CD4-positive, alpha-beta T cell treated with Interferon gamma for 1 hour (primary cell): ENCODE data around the gene ASXL3.

Experiments used
- DNase-seq: peaks from one replicate; pipeline ENCODE4 v3.0.0-alpha.2; 2020

ASXL3 gene

GRCh38 chr18:33665187-33665586, 87.2 kb downstream of the ASXL3 start:
- no peak for DNase-seq

DNA sequence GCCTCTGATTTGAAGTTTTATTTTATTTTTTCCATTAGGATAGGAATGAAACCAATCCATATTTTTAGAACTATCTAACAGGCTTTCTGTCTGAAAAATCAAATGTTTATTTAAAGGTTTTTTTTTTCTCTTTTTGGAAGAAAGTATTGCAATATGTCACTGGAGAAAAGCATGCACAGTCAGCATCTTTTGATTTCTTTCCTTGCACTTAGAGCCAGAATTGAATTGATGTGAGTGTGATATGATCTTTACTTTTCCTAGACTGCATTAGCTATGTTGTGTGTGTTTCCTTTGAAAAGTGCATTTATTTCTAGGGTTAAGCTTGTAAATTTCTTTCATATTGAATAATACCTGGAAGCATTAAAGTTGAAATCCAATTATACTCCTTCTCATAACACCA, 87.6 kb downstream of the ASXL3 start:
- no peak for DNase-seq

GRCh38 chr18:33666915-33667314, 88.9 kb downstream of the ASXL3 start:
- no peak for DNase-seq

DNA sequence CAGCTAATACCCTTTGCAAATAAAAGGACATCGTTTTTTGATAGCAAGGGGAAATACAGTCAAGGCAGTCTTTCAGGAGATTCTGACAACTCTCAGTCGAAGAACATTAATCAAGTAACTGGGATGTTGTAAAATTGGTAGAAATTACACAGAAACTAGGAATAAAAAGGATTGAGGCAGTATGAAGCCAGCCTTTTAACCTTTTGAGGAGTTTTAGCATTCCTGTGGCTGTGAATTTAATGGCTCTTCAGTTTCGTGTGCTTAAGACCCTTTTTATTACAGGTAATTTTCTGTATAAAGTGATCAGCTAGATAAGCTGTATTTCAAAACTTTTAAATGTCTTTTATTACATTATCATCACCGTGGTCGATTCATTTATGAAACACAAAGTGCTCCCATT, 91.6 kb downstream of the ASXL3 start:
- no peak for DNase-seq

DNA sequence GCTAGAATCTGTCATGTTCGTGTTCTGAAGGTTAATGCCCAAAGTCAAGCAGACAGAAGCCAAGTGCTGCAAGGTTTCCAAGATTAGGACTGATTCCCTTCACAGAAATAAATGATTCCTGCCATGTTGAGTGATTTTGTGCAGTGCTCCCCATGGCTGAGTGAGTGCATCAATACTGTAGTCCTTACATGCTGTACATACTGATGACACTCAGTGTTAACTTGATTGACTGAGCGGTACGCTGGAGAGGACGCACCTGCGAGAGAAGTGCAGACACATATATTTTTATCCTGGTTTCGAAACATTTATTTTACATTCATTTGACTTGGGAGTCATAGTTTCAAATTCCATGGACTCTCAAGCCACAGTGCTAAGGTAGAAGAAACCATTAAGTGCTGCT, 92.0 kb downstream of the ASXL3 start:
- DNase-seq, result no peak

- DNase-seq, result no peak
These were observed 95.7 kb downstream of the ASXL3 start for GRCh38 chr18:33673689-33674088.

GRCh38 chr18:33676593-33676992, 98.6 kb downstream of the ASXL3 start:
- no peak for DNase-seq

- no peak for DNase-seq
These were observed 99.9 kb downstream of the ASXL3 start for GRCh38 chr18:33677891-33678290.

- no peak for DNase-seq
These were observed 104.4 kb downstream of the ASXL3 start for GRCh38 chr18:33682436-33682835.

DNA sequence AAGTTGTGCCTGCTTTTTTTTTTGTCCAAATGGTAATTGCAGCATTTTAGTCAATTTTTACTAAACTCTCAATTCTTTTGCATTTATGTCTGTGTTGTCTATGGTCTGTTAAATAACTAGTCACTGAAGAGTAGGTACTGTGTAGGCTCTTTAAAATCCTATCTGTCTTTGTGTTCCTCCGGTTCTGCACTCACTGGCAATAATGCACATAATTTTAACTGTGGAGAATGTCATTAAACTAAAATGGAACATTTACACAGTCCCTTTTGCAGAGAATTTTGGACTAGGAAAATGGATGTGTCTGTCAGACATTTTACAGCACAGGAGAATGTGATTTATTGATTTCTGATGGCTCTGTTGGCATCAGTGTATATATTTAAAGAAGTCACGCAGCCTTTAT, 116.6 kb downstream of the ASXL3 start:
- DNase-seq, result no peak

DNA sequence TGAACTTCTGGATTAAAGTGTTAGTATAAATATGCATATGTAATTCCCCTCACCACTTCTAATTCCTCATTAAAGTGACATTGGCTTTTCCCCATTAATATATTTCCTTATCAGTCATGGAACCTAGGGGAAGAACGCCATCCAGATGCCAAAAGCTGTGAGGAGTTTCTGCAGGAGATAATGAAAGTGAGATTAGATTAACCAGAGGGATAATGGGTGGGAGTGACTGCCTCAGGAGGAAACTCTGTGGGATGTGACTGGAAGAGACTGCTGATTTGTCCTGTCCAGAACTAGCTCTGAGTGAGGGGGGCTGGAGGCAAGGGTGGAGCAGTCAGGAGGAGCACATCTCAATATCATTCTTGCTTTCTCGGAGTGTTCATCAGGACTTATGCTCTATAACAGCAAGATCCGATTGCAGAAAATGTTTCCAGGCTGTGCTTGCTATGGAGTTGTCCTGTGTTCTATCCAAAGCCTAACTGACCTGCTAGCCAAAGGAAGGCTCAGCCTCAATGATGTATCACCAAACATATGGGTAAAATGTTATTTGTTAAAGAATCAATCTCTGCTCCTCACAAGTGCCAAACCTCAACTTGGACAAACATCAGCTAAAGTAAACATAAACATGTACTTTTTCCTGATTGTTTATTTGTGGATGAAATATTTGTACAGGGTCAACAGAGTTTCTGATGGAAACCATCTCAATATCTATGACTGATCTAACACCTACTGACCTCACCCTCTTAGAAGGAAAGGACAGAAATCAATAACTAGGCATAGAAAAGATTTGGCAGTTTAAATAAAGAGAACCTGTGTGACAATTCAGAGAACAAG, 118.5 kb downstream of the ASXL3 start:
- no peak for DNase-seq

DNA sequence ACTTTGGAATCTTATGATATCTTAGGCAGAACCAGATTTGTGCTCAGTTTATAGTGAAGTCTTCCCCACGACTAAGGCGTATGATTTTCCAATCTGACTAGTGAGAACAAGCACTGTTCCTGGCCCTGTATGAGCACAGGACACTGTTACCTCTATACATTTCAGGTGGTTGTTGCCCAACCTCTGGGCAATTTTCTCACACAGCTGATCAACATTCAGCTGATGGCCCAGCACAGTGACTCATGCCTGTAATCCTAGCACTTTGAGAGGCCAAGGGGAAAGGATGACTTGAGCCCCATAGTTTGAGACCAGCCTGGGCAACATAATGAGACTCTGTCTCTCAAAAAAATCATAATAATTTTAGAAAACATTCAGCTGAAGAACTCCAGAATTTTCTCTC, 119.5 kb downstream of the ASXL3 start:
- no peak for DNase-seq

- DNase-seq, result no peak
These were observed 121.4 kb downstream of the ASXL3 start for GRCh38 chr18:33699372-33699771.

GRCh38 chr18:33700513-33700976, 122.5 kb downstream of the ASXL3 start:
- DNase-seq, result no peak

DNA sequence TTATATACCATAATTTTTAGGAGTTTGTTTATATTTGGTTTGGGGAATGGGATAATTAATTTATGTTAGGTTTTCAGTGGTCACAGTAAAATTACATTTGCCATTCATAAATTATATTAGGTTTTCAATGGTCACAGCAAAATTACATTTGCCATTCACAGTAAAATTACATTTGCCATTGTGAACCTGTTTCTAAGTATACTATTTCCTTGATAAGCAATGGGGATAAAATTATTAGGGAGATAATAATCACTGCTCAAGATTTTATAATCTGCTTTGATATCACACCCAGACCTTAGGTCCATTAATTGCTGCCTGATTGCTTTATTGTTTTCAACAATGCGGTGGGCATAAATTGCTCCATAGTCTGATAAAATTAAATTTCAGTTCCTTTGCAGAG, 124.6 kb downstream of the ASXL3 start:
- DNase-seq, result no peak

GRCh38 chr18:33706391-33706790, 128.4 kb downstream of the ASXL3 start:
- DNase-seq, result no peak

DNA sequence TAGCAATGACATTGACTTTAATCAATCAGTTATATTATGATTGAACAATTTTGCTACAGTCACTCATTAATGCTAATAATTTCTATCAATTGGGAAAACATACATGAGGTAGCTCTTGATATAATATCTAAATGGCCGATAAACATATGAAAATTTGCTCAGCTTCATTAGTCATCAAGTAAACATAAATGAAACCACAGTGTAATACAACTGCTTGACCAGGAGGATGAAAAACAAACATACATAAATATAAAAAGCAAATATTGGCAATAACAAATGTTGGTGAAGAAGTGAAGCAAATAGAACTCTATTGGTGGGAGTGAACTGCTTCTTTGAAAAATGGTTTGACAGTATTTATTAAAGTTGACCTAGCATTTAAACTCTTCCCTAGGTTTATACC, 130.9 kb downstream of the ASXL3 start:
- DNase-seq, result no peak

GRCh38 chr18:33710269-33710668, 132.2 kb downstream of the ASXL3 start:
- DNase-seq, result no peak

- DNase-seq, result no peak
These were observed 133.5 kb downstream of the ASXL3 start for GRCh38 chr18:33711514-33711913.

DNA sequence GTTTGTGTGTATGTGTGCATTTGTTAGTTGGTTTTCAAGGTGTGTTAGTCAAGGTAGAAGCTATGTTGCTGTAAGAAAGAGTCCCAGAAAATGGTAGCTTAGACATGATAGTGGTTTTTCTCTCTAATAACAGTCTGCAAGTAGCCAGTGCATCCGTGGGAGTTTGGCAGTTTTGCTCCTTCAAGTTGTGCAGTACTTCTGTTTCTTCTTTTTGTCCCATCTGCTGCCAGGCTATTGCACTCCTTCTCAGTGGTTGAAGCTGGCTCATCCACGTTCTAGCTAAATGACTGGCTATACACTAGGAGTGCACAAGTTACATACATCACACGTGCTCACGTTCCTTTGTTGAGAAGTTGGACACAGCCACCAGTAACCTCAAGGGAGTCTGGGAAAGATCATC, 134.7 kb downstream of the ASXL3 start:
- no peak for DNase-seq

DNA sequence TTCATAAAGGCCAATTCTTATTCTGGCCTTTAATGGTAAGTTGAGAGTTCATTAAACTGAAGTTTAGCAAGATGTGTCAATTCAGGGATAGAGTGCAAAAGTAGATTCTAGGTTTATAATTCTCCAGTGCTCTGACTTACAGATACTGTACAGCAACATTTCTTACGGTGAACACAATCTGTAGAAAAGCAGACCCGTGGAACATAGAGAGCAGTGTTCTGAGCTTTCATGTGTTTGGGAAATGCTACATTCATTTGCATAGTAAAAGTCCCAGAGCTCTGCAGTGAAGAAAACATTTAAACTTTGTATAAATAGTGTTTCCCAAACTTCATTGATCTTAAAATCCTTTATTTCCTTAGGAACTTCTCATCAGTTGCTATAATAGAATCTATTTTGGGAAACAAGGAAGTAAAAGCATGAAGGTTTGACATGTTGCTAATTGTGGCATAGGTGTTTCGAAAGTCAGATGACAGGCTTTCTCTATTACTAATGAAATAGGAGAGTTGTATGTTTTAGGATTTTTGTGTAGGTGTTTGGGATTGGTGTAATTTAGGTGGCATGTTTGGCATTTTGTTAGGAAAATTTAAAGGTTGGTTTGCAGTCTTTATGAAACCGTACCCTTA, 138.2 kb downstream of the ASXL3 start:
- DNase-seq, result no peak

GRCh38 chr18:33717339-33717738, 139.3 kb downstream of the ASXL3 start:
- no peak for DNase-seq

- DNase-seq, result no peak
These were observed 142.1 kb downstream of the ASXL3 start for GRCh38 chr18:33720133-33720532.

- DNase-seq, result no peak
These were observed 151.5 kb downstream of the ASXL3 start for GRCh38 chr18:33729556-33729955.

DNA sequence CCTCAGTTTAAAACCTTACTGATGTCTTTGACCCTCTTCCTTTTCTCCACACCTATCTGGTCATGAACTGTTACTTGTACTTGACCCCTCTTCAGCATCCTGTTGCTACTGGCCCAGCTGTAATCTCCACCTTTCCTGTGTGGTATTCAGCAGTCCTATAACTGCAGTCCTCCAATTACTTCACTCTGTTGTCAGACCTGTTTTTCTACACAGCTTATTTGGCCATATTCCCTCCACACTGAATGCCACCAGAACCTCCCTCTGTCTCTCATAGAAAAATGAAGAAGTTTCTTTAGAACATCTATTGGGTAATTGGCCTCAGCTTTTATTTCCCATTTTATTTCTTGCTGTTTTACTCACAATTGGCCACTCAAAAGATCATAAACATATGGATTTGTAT, 155.4 kb downstream of the ASXL3 start:
- DNase-seq, result no peak
